HG03175 (cell line): ENCODE results near the gene TNS2.
"Not testable (repeated sequence)": the region's sequence is repeated elsewhere in the genome, so short reads cannot be mapped to it uniquely, and the experiment has no call there.

Source experiments
- ATAC-seq: cut with Tn5 transposase; IDR thresholded peaks from one replicate; pipeline ENCODE4 v1.9.1; 2021; ENCODE audit warnings: mild to moderate bottlenecking, moderate library complexity; ENCODE audit not compliant: unreplicated experiment

TNS2 gene

GRCh38 chr12:53094796-53095595 is 45.1 kb downstream of the TNS2 start:
- ATAC-seq, result not testable (repeated sequence)

GRCh38 chr12:53095596-53095895 is 45.7 kb downstream of the TNS2 start:
- ATAC-seq, result not testable (repeated sequence)

GRCh38 chr12:53096089-53096741 is 46.4 kb downstream of the TNS2 start:
- no peak for ATAC-seq

DNA sequence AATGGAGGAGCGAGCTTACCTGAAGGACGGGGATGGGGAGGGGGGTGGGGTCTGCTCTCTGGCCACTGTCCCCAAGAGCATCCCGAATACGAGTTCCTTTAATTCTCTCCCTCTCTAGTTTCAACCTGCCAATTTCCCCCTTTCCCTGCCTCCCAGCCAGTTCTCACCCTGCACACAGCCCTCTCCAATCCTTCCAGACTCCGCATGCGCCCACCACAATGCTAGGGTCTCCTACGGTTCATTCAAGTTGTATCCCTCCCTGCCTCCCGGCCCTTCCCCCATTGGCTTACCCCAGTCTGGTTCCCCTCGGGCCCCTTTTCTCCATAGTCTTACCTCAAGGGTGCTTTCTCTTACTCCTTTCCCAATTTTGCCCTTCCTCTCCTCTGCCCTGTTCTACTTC is 46.9 kb downstream of the TNS2 start:
- ATAC-seq, result no peak

- no peak for ATAC-seq
These were observed 47.3 kb downstream of the TNS2 start for GRCh38 chr12:53097207-53097563.

GRCh38 chr12:53097564-53098353 is 47.9 kb downstream of the TNS2 start, which contains the start of gene IGFBP6:
TSS of gene IGFBP6 (plus strand) at chr12:53097667. CDS start at chr12:53097718, 51 bp downstream.
- peak; percentile 54 for ATAC-seq

- ATAC-seq, result no peak
These were observed 48.6 kb downstream of the TNS2 start for GRCh38 chr12:53098354-53098981.

- ATAC-seq, result no peak
These were observed 49.4 kb downstream of the TNS2 start for GRCh38 chr12:53099071-53099882.

DNA sequence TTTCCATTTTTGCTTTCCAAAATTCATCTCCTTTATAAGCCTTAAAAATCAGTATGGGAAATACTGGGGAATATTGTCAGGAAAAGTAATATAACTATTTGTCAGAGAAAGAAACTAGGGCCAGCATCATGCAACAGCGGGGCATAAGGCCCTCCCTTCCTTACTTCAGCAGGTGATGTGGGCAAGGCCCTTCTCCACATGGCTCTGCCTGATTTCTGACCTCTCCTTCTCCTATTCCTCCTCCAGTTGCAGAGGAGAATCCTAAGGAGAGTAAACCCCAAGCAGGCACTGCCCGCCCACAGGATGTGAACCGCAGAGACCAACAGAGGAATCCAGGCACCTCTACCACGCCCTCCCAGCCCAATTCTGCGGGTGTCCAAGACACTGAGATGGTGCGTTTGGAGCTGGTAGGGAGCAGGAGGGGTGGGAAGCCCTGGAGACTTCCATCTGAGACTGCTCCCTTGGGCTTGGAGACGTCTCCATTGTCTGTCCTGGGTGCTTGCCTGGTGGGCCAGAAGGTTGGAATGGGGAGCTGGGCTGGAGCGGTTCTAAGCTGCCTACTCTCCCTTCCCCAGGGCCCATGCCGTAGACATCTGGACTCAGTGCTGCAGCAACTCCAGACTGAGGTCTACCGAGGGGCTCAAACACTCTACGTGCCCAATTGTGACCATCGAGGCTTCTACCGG is 50.7 kb downstream of the TNS2 start:
- ATAC-seq, result no peak

DNA sequence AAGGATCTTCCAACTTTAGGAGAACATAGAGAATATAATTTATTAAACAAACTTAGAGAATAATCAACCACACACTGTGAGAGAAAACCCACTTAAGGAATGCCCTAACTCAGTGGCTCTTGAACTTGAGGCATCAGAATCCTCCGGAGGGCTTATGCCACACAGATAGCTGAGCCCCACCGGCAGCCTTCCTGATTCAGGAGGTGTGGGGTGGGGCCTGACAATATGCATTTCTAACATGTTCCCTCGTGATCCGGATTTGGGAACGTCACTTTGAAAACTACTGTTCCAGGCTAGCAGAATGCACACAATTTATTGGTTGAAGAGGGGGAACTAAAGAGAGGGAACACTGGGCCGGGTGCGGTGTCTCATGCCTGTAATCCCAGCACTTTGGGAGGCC is 51.4 kb downstream of the TNS2 start:
- no peak for ATAC-seq

DNA sequence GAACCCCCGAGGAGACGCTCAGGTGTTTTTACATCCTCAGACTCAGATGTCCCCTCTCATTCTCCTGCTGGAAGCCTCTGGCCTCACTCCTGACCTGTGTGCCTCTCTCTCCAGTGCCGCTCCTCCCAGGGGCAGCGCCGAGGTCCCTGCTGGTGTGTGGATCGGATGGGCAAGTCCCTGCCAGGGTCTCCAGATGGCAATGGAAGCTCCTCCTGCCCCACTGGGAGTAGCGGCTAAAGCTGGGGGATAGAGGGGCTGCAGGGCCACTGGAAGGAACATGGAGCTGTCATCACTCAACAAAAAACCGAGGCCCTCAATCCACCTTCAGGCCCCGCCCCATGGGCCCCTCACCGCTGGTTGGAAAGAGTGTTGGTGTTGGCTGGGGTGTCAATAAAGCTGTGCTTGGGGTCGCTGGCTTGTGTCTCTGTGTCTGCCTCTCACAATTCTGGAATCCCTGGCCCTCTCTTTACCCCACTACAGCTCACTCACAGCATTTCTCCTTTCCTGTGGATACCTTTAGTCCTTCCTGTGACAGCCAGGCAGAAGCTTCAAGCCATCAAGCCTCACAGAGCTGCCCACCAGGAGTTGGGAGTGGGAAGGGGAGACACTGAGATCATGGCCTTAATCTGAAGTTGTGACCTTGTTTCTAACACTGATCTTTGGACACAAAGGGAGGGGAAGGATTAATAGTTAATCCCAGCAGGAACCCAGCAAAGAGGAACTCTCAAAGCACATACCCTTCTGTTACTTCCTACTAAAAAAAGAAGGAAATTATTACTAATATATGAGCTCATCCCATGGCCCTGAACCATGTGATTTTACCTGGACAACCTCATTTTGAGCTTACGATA is 52.3 kb downstream of the TNS2 start:
- ATAC-seq, result no peak

GRCh38 chr12:53102883-53103807 is 53.3 kb downstream of the TNS2 start, which contains the start of gene SOAT2:
TSS of gene SOAT2 (plus strand) at chr12:53103486. CDS start at chr12:53103578, 92 bp downstream.
- ATAC-seq, result peak; percentile 63

DNA sequence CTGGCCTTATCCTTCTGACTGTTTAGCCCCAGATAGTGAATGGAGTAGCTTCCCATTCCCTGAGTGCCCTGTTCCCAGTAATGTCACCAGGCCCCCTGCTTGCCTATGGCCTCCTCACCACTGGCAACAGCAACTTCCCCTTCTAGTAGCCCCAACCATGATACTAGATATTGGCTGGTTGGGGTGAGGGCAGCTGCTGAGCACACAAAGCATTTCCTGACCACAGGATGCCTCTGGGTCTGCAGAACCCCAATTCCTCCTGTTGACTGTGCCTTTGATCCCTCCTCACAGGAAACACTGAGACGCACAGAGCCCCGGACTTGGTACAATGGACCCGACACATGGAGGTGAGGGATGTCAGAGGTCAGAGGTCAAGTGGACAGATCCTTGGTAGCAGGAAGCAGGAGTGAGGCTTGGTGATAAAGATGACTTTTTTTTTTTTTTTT is 54.0 kb downstream of the TNS2 start:
- no peak for ATAC-seq

GRCh38 chr12:53105256-53105655 is 55.4 kb downstream of the TNS2 start:
- ATAC-seq, result no peak

DNA sequence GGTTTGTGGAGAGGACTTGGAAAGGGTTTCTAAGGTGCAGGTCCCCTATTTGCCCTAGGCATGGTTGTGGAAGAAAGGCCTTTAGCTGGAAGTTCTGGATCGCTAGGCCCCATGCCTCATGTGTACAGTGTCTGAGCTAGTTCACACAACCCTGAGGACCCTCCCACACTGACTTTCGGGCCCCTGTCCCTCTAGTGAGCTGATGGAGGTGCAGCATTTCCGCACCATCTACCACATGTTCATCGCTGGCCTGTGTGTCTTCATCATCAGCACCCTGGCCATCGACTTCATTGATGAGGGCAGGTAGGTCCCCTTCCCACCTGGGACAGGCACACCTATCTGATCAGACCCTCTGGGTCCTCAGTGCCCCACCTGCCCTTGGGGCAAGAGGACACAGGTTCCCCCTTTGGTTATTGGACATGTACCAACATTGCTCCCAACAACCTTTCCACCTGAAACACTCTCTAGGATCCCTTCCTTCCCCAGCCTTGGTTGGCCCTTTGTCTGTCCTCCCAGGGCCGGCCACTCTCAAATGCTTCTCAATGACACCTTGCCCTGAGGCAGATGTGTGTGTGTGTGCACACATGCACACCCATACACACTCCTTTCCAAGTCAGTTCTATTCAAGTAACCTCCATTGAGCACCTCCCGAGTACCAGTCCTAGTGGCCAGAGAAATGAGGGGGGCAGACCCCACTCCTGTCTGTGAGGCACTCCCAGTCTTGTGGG is 56.0 kb downstream of the TNS2 start:
- no peak for ATAC-seq

GRCh38 chr12:53107122-53107521 is 57.3 kb downstream of the TNS2 start:
- no peak for ATAC-seq

- ATAC-seq, result not testable (repeated sequence)
These were observed 62.6 kb downstream of the TNS2 start for GRCh38 chr12:53112431-53112830.
